Measurements from ENCODE around the gene PCYT2.
A peak's percentile ranks its signal among the peaks of the same experiment; 100 is the strongest.

PCYT2 gene

GRCh38 chr17:81942167-81942553, 31.0 kb upstream of the PCYT2 start:
- H3K9me3 ChIP-seq: no peaks in the 10 kb centered on the region
- H3K27me3 ChIP-seq: no peaks in the 10 kb centered on the region
- H3K27ac ChIP-seq: 0 out of 2 replicates have a peak overlapping the region, but pooled peaks have one; percentile 47
- H3K4me1 ChIP-seq: peaks cover 77% of the 10 kb centered on the region
- peak overlapping the region; percentile 36; the same call in 1 of the 2 replicates for H3K4me3 ChIP-seq
- H3K4me2 ChIP-seq: peak overlapping the region; percentile 100
- TF ChIP-seq Cebpa-rat (IDR thresholded peaks at IDR 0.05): no peak
- H4K20me1 ChIP-seq: no peaks in the 10 kb centered on the region
- H3K9ac ChIP-seq: no peak overlapping the region
- H3K36me3 ChIP-seq: no peaks in the 10 kb centered on the region

GRCh38 chr17:81941484-81942166, 30.4 kb upstream of the PCYT2 start:
- H3K9me3 ChIP-seq: no peaks in the 10 kb centered on the region
- peak overlapping the region; percentile 100 for H3K4me2 ChIP-seq
- no peaks in the 10 kb centered on the region for H4K20me1 ChIP-seq
- peak overlapping the region; percentile 36; the same call in 1 of the 2 replicates for H3K4me3 ChIP-seq
- peak overlapping the region; percentile 47 for H3K27ac ChIP-seq
- no peaks in the 10 kb centered on the region for H3K36me3 ChIP-seq
- no peaks in the 10 kb centered on the region for H3K27me3 ChIP-seq
- peaks cover 79% of the 10 kb centered on the region for H3K4me1 ChIP-seq
- 0 out of 2 replicates have a peak overlapping the region, but pooled peaks have one; percentile 42 for H3K9ac ChIP-seq
- TF ChIP-seq Cebpa-rat (IDR thresholded peaks at IDR 0.05): no peak

GRCh38 chr17:81940538-81941483, 29.6 kb upstream of the PCYT2 start:
- Histone ChIP-seq H3K36me3 (no peaks in the 10 kb centered on the region), H3K4me2 (peak overlapping the region; percentile 100), H3K4me3 (0 out of 2 replicates have a peak overlapping the region, but pooled peaks have one; percentile 36), H3K27me3 (no peaks in the 10 kb centered on the region), H4K20me1 (no peaks in the 10 kb centered on the region), H3K9me3 (no peaks in the 10 kb centered on the region), H3K9ac (0 out of 2 replicates have a peak overlapping the region, but pooled peaks have one; percentile 42), H3K4me1 (peaks cover 87% of the 10 kb centered on the region), H3K27ac (peak overlapping the region; percentile 47)
- TF ChIP-seq Cebpa-rat (IDR thresholded peaks at IDR 0.05): no peak

GRCh38 chr17:81939881-81940385, 28.7 kb upstream of the PCYT2 start:
- H3K36me3 ChIP-seq: peaks cover 6% of the 10 kb centered on the region
- no peaks in the 10 kb centered on the region for H3K27me3 ChIP-seq
- H3K9ac ChIP-seq: no peak overlapping the region; the same call in 1 of the 2 replicates
- no peak for TF ChIP-seq Cebpa-rat (IDR thresholded peaks at IDR 0.05)
- H3K4me1 ChIP-seq: peaks cover 95% of the 10 kb centered on the region
- peaks cover 4% of the 10 kb centered on the region; the same call in 1 of the 2 replicates for H4K20me1 ChIP-seq
- peak overlapping the region; percentile 95 for H3K27ac ChIP-seq
- H3K4me2 ChIP-seq: peak overlapping the region; percentile 100
- H3K4me3 ChIP-seq: no peak overlapping the region
- H3K9me3 ChIP-seq: no peaks in the 10 kb centered on the region

GRCh38 chr17:81939218-81939617, 28.0 kb upstream of the PCYT2 start:
- no peak for TF ChIP-seq Cebpa-rat (IDR thresholded peaks at IDR 0.05)
- peak overlapping the region; percentile 100 for H3K4me2 ChIP-seq
- peak overlapping the region; percentile 68 for H3K9ac ChIP-seq

GRCh38 chr17:81935709-81936084, 24.5 kb upstream of the PCYT2 start:
- Histone ChIP-seq H3K9ac (peak overlapping the region; percentile 88), H4K20me1 (peaks cover 44% of the 10 kb centered on the region; the same call in 1 of the 2 replicates), H3K4me2 (peak overlapping the region; percentile 100), H3K36me3 (peaks cover 27% of the 10 kb centered on the region), H3K9me3 (no peaks in the 10 kb centered on the region), H3K27ac (peak overlapping the region; percentile 38; the same call in 1 of the 2 replicates), H3K4me1 (peaks cover 82% of the 10 kb centered on the region), H3K27me3 (no peaks in the 10 kb centered on the region), H3K4me3 (peak overlapping the region; percentile 90)
- TF ChIP-seq Cebpa-rat (IDR thresholded peaks at IDR 0.05): no peak

More at GRCh38 chr17:81939218-81939617, 28.0 kb upstream of the PCYT2 start:
- Histone ChIP-seq H3K27me3 (no peaks in the 10 kb centered on the region), H3K4me3 (no peak overlapping the region), H3K4me1 (peaks cover 95% of the 10 kb centered on the region), H3K9me3 (no peaks in the 10 kb centered on the region), H4K20me1 (peaks cover 11% of the 10 kb centered on the region; the same call in 1 of the 2 replicates), H3K27ac (peak overlapping the region; percentile 95), H3K36me3 (peaks cover 13% of the 10 kb centered on the region)

DNA sequence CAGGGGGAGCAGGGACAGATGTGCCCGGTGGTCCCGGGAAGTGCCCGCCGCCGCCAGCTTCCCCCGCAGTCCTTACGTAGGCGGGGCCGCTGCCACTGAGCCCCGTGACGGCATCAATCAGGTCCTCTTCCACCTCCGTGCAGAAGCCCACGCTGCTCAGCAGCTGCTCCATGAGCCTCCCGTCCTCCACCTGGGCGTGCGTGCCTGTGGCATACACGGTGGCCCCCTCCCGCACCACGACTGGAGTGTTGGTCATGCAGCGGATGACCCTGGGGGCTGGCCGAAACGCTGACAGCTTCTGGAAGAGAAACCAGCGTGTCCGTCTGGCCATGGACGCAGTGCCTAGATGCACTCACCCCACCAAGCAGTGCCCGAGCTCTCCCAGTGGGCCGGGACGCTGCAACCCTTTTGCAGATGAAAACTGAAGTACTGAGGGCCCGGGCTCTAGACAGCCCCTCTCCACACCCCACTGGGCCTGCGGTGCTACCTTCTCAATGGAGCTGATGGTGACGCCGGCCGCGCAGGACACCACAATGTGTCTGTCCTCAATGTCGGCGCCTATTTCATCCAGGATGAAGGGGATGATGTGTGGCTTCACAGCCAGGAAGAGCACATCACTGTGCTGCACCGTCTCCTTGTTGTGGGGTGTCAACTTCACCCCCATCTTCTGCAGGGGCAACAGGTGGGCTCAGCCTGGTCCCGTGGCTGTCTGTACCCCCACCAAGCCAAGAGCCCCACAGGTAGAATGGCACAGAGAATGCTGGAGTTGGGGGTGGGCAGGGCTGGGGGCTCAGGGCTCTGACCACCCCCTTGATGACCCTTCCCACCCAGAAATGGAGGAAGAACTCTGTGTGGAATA, 23.9 kb upstream of the PCYT2 start:
- Histone ChIP-seq H3K4me2 (peak overlapping the region; percentile 100), H3K27ac (0 out of 2 replicates have a peak overlapping the region, but pooled peaks have one; percentile 38), H3K4me1 (peaks cover 82% of the 10 kb centered on the region), H3K27me3 (no peaks in the 10 kb centered on the region), H3K9ac (peak overlapping the region; percentile 88), H3K4me3 (peak overlapping the region; percentile 90), H3K36me3 (peaks cover 27% of the 10 kb centered on the region), H4K20me1 (peaks cover 46% of the 10 kb centered on the region; the same call in 1 of the 2 replicates), H3K9me3 (no peaks in the 10 kb centered on the region)
- no peak for TF ChIP-seq Cebpa-rat (IDR thresholded peaks at IDR 0.05)

DNA sequence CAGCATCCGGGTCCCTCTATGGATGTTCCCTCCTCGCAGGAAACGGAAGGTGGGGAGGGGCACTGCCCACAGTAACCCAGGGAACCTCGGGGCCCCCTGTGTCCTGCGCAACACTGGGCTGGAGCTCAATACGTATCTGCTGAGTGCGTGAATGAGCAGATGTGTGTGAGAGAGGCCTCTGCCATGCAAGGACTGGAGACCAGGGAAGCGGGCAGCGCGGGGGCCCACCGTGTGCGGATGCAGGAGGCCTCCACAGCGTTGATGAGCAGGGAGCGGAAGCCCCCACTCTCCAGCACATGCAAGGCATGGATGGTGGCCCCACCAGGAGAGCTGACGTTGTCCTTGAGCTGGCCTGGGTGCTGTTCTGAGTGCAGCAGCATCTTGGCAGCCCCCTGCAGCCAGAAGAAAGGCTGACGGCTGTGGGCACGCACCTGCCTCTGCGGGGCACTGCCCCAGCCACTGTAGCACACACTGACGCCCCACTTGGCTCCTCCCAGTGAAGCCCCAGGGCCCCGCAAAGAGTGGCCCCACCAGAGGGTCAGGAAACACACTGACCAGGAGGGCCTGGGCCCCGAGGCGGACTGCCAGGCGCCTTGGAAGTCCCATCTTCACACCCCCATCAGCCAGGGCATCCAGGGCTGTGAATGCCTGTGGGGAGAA, 23.0 kb upstream of the PCYT2 start:
- 0 out of 2 replicates have a peak overlapping the region, but pooled peaks have one; percentile 15 for H3K9ac ChIP-seq
- H3K4me3 ChIP-seq: no peak overlapping the region
- peaks cover 49% of the 10 kb centered on the region; the same call in 1 of the 2 replicates for H4K20me1 ChIP-seq
- H3K36me3 ChIP-seq: peaks cover 27% of the 10 kb centered on the region
- TF ChIP-seq Cebpa-rat (IDR thresholded peaks at IDR 0.05): no peak
- H3K4me2 ChIP-seq: peak overlapping the region; percentile 13; the same call in 1 of the 2 replicates
- peaks cover 6% of the 10 kb centered on the region for H3K27me3 ChIP-seq
- H3K4me1 ChIP-seq: peaks cover 80% of the 10 kb centered on the region
- no peaks in the 10 kb centered on the region for H3K9me3 ChIP-seq
- no peak overlapping the region for H3K27ac ChIP-seq
